ENCODE measurements around the gene ITSN1. TPM values are rescaled to one million over a fixed set of nuclear protein-coding genes. Genes with fewer than 3 reads are reported as not detected.

ITSN1 gene
- total RNA-seq, 1 donor from 2014 or later = 77.5 TPM

- H3K4me3 Mint-ChIP-seq = no peak overlapping the region
- no peaks in the 10 kb centered on the region for H3K9me3 Mint-ChIP-seq
- H3K27ac Mint-ChIP-seq = no peak overlapping the region
- no peak for TF ChIP-seq CTCF (IDR thresholded peaks at IDR 0.05; ENCODE audit: unreplicated experiment)
- no peak for DNase-seq (ENCODE audit: low spot score in 2 of 2, unreplicated experiment in 2 of 2)
- H3K4me1 Mint-ChIP-seq = peaks cover 15% of the 10 kb centered on the region
- H3K36me3 Mint-ChIP-seq = peaks cover 37% of the 10 kb centered on the region
- no peaks in the 10 kb centered on the region for H3K27me3 Mint-ChIP-seq (ENCODE audit: low read depth)
Measured at GRCh38 chr21:33825419-33825818, 183.1 kb downstream of the ITSN1 start.

- H3K9me3 Mint-ChIP-seq = no peaks in the 10 kb centered on the region
- no peak overlapping the region for H3K4me3 Mint-ChIP-seq
- no peak for DNase-seq (ENCODE audit: low spot score in 2 of 2, unreplicated experiment in 2 of 2)
- no peak for TF ChIP-seq CTCF (IDR thresholded peaks at IDR 0.05; ENCODE audit: unreplicated experiment)
- no peaks in the 10 kb centered on the region for H3K27me3 Mint-ChIP-seq (ENCODE audit: low read depth)
- H3K4me1 Mint-ChIP-seq = peaks cover 13% of the 10 kb centered on the region
- peaks cover 40% of the 10 kb centered on the region for H3K36me3 Mint-ChIP-seq
- no peak overlapping the region for H3K27ac Mint-ChIP-seq
Measured at GRCh38 chr21:33825915-33826314, 183.6 kb downstream of the ITSN1 start.

- Mint-ChIP-seq H3K27me3 (ENCODE audit: low read depth) (no peaks in the 10 kb centered on the region), H3K4me1 (peaks cover 3% of the 10 kb centered on the region)
Measured at GRCh38 chr21:33828083-33828482, 185.8 kb downstream of the ITSN1 start.

GRCh38 chr21:33828577-33828976 is 186.3 kb downstream of the ITSN1 start:
- TF ChIP-seq CTCF (IDR thresholded peaks at IDR 0.05; ENCODE audit: unreplicated experiment) = no peak
- Mint-ChIP-seq H3K4me1 (no peaks in the 10 kb centered on the region), H3K9me3 (no peaks in the 10 kb centered on the region), H3K27me3 (ENCODE audit: low read depth) (no peaks in the 10 kb centered on the region), H3K36me3 (peaks cover 49% of the 10 kb centered on the region), H3K27ac (no peak overlapping the region), H3K4me3 (no peak overlapping the region)
- no peak for DNase-seq (ENCODE audit: low spot score in 2 of 2, unreplicated experiment in 2 of 2)

More at GRCh38 chr21:33828083-33828482, 185.8 kb downstream of the ITSN1 start:
- H3K4me3 Mint-ChIP-seq = no peak overlapping the region
- H3K27ac Mint-ChIP-seq = no peak overlapping the region
- H3K9me3 Mint-ChIP-seq = no peaks in the 10 kb centered on the region
- H3K36me3 Mint-ChIP-seq = peaks cover 50% of the 10 kb centered on the region
- no peak for DNase-seq (ENCODE audit: low spot score in 2 of 2, unreplicated experiment in 2 of 2)
- TF ChIP-seq CTCF (IDR thresholded peaks at IDR 0.05; ENCODE audit: unreplicated experiment) = no peak

GRCh38 chr21:33829844-33830243 is 187.5 kb downstream of the ITSN1 start:
- no peak for DNase-seq (ENCODE audit: low spot score in 2 of 2, unreplicated experiment in 2 of 2)
- Mint-ChIP-seq H3K4me3 (no peak overlapping the region), H3K27me3 (ENCODE audit: low read depth) (no peaks in the 10 kb centered on the region), H3K27ac (no peak overlapping the region), H3K36me3 (peaks cover 51% of the 10 kb centered on the region), H3K9me3 (no peaks in the 10 kb centered on the region), H3K4me1 (peaks cover 6% of the 10 kb centered on the region)
- TF ChIP-seq CTCF (IDR thresholded peaks at IDR 0.05; ENCODE audit: unreplicated experiment) = no peak
